Endodermal cell (in vitro differentiated cells): ENCODE measurements around the gene MIOS. TPM values are rescaled to one million over a fixed set of nuclear protein-coding genes. Genes with fewer than 3 reads are reported as not detected.

Experiments
- DNase-seq: peaks from one replicate; pipeline ENCODE4 v3.0.0-alpha.2; 2017
- H3K27ac ChIP-seq: 2 replicates; pipeline ENCODE4 v1.5.1; 2013; ENCODE audit warnings: mild to moderate bottlenecking, low read depth, low read length, moderate library complexity
- H3K27me3 ChIP-seq: 2 replicates; pipeline ENCODE4 v1.6.1; 2013; ENCODE audit warnings: mild to moderate bottlenecking, low read length, moderate library complexity; ENCODE audit not compliant: insufficient read depth, control insufficient read depth, poor library complexity, severe bottlenecking
- H3K36me3 ChIP-seq: 2 replicates; pipeline ENCODE4 v1.7.0; 2013; ENCODE audit warnings: mild to moderate bottlenecking, low read length, moderate library complexity; ENCODE audit not compliant: control insufficient read depth, insufficient read depth
- H3K4me1 ChIP-seq: one replicate; pipeline ENCODE4 v1.7.0; 2013; ENCODE audit warnings: low read length; ENCODE audit not compliant: control insufficient read depth, insufficient read depth
- H3K4me3 ChIP-seq: 2 replicates; pipeline ENCODE4 v1.5.1; 2013; ENCODE audit warnings: mild to moderate bottlenecking, low read length, moderate library complexity
- H3K9ac ChIP-seq: 2 replicates; pipeline ENCODE4 v1.6.1; 2013; ENCODE audit warnings: mild to moderate bottlenecking, low read length, moderate library complexity; ENCODE audit not compliant: poor library complexity, severe bottlenecking; ENCODE audit errors: extremely low read depth
- H3K9me3 ChIP-seq: 2 replicates; pipeline ENCODE4 v1.6.1; 2013; ENCODE audit warnings: mild to moderate bottlenecking, low read length, moderate library complexity; ENCODE audit not compliant: control insufficient read depth
- H3K27ac Mint-ChIP-seq: 2 replicates; pipeline ENCODE4 v1.8.0; 2020; ENCODE audit warnings: mixed read lengths
- H3K27me3 Mint-ChIP-seq: 2 replicates; pipeline ENCODE4 v1.8.0; 2021; ENCODE audit warnings: mild to moderate bottlenecking, mixed read lengths; ENCODE audit not compliant: insufficient read depth
- H3K36me3 Mint-ChIP-seq: 2 replicates; pipeline ENCODE4 v1.8.0; 2020; ENCODE audit warnings: low read depth, mixed read lengths
- H3K4me1 Mint-ChIP-seq: 2 replicates; pipeline ENCODE4 v1.8.0; 2020; ENCODE audit warnings: mixed read lengths
- H3K4me3 Mint-ChIP-seq: 2 replicates; pipeline ENCODE4 v1.8.0; 2020; ENCODE audit warnings: mild to moderate bottlenecking, moderate library complexity, mixed read lengths
- H3K9me3 Mint-ChIP-seq: 2 replicates; pipeline ENCODE4 v1.8.0; 2020; ENCODE audit warnings: mild to moderate bottlenecking, mixed read lengths
- CTCF ChIP-seq: fragments of 200-600 bp; sonication (generic); conservative IDR thresholded peaks from 2 replicates; pipeline ENCODE4 v1.5.0; 2021; ENCODE audit warnings: antibody characterized with exemption, mild to moderate bottlenecking
- WGBS, 2 experiments: methylation state at CpG; one replicate each; pipeline versions ENCODE4 v1.1.5 to v1.1.7; 2013; ENCODE audit warnings: missing lambda C conversion rate in 2 of 2, mixed read lengths in 1 of 2; ENCODE audit not compliant: insufficient coverage in 1 of 2, insufficient read length in 1 of 2; 5-methylcytosine and 5-hydroxymethylcytosine counted together
- total RNA-seq, 2 donors: library from RNA; stranded (reverse); fragmentation: NEBNext Ultra II Directional in 1 of 2; extraction: Animal tissue kit (Norgen Biotek cat#: 25700) in 1 of 2; gene quantifications; 2 replicates in 1 of 2; 3 replicates in 1 of 2; pipeline ENCODE4 v1.2.1, GENCODE V29; 2021

Gene MIOS
- total RNA-seq, 2 donors from 2014 or later: 53.3 to 55.8 TPM

- Mint-ChIP-seq H3K4me3 (no peak overlapping the region), H3K9me3 (peaks cover 24% of the 10 kb centered on the region), H3K27ac (no peak overlapping the region), H3K36me3 (peaks cover 79% of the 10 kb centered on the region), H3K27me3 (no peaks in the 10 kb centered on the region), H3K4me1 (no peaks in the 10 kb centered on the region)
- WGBS, 2 experiments: no CpG with 5 or more reads among the region's 1 CpG
- Histone ChIP-seq H3K27ac (no peak overlapping the region), H3K36me3 (peaks cover 88% of the 10 kb centered on the region), H3K4me1 (no peaks in the 10 kb centered on the region), H3K9ac (no peak overlapping the region), H3K27me3 (no peaks in the 10 kb centered on the region), H3K9me3 (peaks cover 29% of the 10 kb centered on the region), H3K4me3 (no peak overlapping the region)
- no peak for DNase-seq
- peak; percentile 34 for TF ChIP-seq CTCF
Measured at GRCh38 chr7:7595451-7595850, 28.8 kb downstream of the MIOS start.

- Mint-ChIP-seq H3K9me3 (peaks cover 31% of the 10 kb centered on the region), H3K27ac (no peak overlapping the region), H3K4me3 (no peak overlapping the region), H3K4me1 (no peaks in the 10 kb centered on the region), H3K27me3 (no peaks in the 10 kb centered on the region), H3K36me3 (peaks cover 79% of the 10 kb centered on the region)
- H3K9ac ChIP-seq: no peak overlapping the region
- H3K9me3 ChIP-seq: peaks cover 29% of the 10 kb centered on the region
- H3K4me1 ChIP-seq: no peaks in the 10 kb centered on the region
- no peak for DNase-seq
- H3K4me3 ChIP-seq: no peak overlapping the region
- WGBS, 2 experiments: 80 to 93% methylated on average over 1 to 4 of the region's 5 CpGs
- TF ChIP-seq CTCF: no peak
- peaks cover 81% of the 10 kb centered on the region for H3K36me3 ChIP-seq
- H3K27me3 ChIP-seq: no peaks in the 10 kb centered on the region
- H3K27ac ChIP-seq: no peak overlapping the region
Measured at GRCh38 chr7:7596176-7596575, 29.5 kb downstream of the MIOS start.

GRCh38 chr7:7607010-7607409 is 40.3 kb downstream of the MIOS start:
- Mint-ChIP-seq H3K4me3 (no peak overlapping the region), H3K4me1 (no peaks in the 10 kb centered on the region), H3K27me3 (no peaks in the 10 kb centered on the region), H3K27ac (no peak overlapping the region), H3K9me3 (no peaks in the 10 kb centered on the region), H3K36me3 (peaks cover 19% of the 10 kb centered on the region)
- Histone ChIP-seq H3K9ac (no peak overlapping the region), H3K36me3 (peaks cover 40% of the 10 kb centered on the region), H3K27ac (no peak overlapping the region), H3K4me3 (no peak overlapping the region), H3K4me1 (no peaks in the 10 kb centered on the region), H3K27me3 (no peaks in the 10 kb centered on the region), H3K9me3 (no peaks in the 10 kb centered on the region)
- TF ChIP-seq CTCF: no peak
- WGBS, 2 experiments: 78 to 95% methylated on average over 2 to 3 of the region's 3 CpGs
- no peak for DNase-seq
